ENCODE measurements around the gene TCP11L1. TPM values are rescaled to one million over a fixed set of nuclear protein-coding genes. Genes with fewer than 3 reads are reported as not detected.

TCP11L1 gene
- total and polyA plus RNA-seq, 2 donors (not counting 1 experiment from before 2014, with no cell fraction given): 24.1 to 30.2 TPM

- Histone ChIP-seq H3K79me2 (ENCODE audit: control insufficient read depth, insufficient read depth, low read length) (peaks cover 3% of the 10 kb centered on the region), H2AFZ (ENCODE audit: low read length) (no peak overlapping the region), H3K27me3 (ENCODE audit: control insufficient read depth, insufficient read depth, low read length) (no peaks in the 10 kb centered on the region), H3K9me3 (ENCODE audit: control insufficient read depth, insufficient read depth, low read depth, low read length) (no peaks in the 10 kb centered on the region), H3K27ac (ENCODE audit: insufficient read depth, low read length) (no peak overlapping the region), H3K4me3 (replicated peaks in 1 of 4; ENCODE audit: control extremely low read depth in 1 of 4, insufficient read depth in 1 of 4, low read depth in 3 of 4, low read length in 4 of 4) (no peak overlapping the region), H4K20me1 (ENCODE audit: control insufficient read depth, extremely low read depth, insufficient read depth, low read length) (no peaks in the 10 kb centered on the region), H3K4me2 (ENCODE audit: extremely low read depth, insufficient read depth, low read length) (no peak overlapping the region), H3K4me1 (ENCODE audit: control insufficient read depth, extremely low read depth, insufficient read depth, low read length) (no peaks in the 10 kb centered on the region), H3K9ac (ENCODE audit: insufficient read depth, low read length) (no peak overlapping the region), H3K36me3 (ENCODE audit: control insufficient read depth, insufficient read depth, low read length) (no peaks in the 10 kb centered on the region)
- TF ChIP-seq EZH2 (IDR thresholded peaks at IDR 0.05; ENCODE audit: low read length, missing control alignments) (no peak), CTCF (conservative IDR thresholded peaks at IDR 0.05 in 1 of 2, IDR thresholded peaks at IDR 0.05 in 1 of 2; ENCODE audit: low read depth in 1 of 2, low read length in 2 of 2) (no peak)
- no peak for DNase-seq (ENCODE audit: low read depth in 2 of 2)
Measured at GRCh38 chr11:33018840-33019239, 20.5 kb upstream of the TCP11L1 start.

DNA sequence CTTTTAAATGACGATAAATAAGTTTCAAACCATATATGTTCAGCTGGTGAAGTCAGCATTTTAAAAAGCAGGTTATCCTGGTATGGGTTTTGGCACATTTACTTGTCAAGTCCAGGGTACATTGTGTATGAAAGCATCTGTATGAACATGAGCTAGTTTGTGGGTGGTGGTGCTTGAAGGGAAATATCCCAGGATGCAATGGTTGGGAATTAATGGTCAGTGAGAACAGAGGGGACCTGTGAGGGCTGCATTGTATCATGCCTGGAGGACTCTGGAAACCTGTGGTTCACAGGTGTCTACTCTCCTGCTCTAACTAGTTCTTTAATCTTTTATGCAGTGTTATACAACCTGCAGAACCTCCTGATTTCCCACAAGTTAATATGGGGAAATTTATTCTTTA is 17.9 kb upstream of the TCP11L1 start:
- Histone ChIP-seq H3K4me3 (replicated peaks in 1 of 4; ENCODE audit: control extremely low read depth in 1 of 4, insufficient read depth in 1 of 4, low read depth in 3 of 4, low read length in 4 of 4) (no peak overlapping the region), H3K27me3 (ENCODE audit: control insufficient read depth, insufficient read depth, low read length) (no peaks in the 10 kb centered on the region), H2AFZ (ENCODE audit: low read length) (no peak overlapping the region), H3K79me2 (ENCODE audit: control insufficient read depth, insufficient read depth, low read length) (peaks cover 3% of the 10 kb centered on the region), H3K9me3 (ENCODE audit: control insufficient read depth, insufficient read depth, low read depth, low read length) (no peaks in the 10 kb centered on the region), H3K27ac (ENCODE audit: insufficient read depth, low read length) (no peak overlapping the region), H3K4me2 (ENCODE audit: extremely low read depth, insufficient read depth, low read length) (no peak overlapping the region), H3K9ac (ENCODE audit: insufficient read depth, low read length) (no peak overlapping the region), H3K4me1 (ENCODE audit: control insufficient read depth, extremely low read depth, insufficient read depth, low read length) (no peaks in the 10 kb centered on the region), H4K20me1 (ENCODE audit: control insufficient read depth, extremely low read depth, insufficient read depth, low read length) (no peaks in the 10 kb centered on the region), H3K36me3 (ENCODE audit: control insufficient read depth, insufficient read depth, low read length) (no peaks in the 10 kb centered on the region)
- no peak for TF ChIP-seq CTCF (conservative IDR thresholded peaks at IDR 0.05 in 1 of 2, IDR thresholded peaks at IDR 0.05 in 1 of 2; ENCODE audit: low read depth in 1 of 2, low read length in 2 of 2)
- TF ChIP-seq EZH2 (IDR thresholded peaks at IDR 0.05; ENCODE audit: low read length, missing control alignments): no peak
- DNase-seq (ENCODE audit: low read depth in 2 of 2): no peak

GRCh38 chr11:33021937-33022336 is 17.4 kb upstream of the TCP11L1 start:
- no peak for TF ChIP-seq CTCF (conservative IDR thresholded peaks at IDR 0.05 in 1 of 2, IDR thresholded peaks at IDR 0.05 in 1 of 2; ENCODE audit: low read depth in 1 of 2, low read length in 2 of 2)
- no peak for TF ChIP-seq EZH2 (IDR thresholded peaks at IDR 0.05; ENCODE audit: low read length, missing control alignments)
- Histone ChIP-seq H3K9ac (ENCODE audit: insufficient read depth, low read length) (no peak overlapping the region), H3K27ac (ENCODE audit: insufficient read depth, low read length) (no peak overlapping the region), H3K4me1 (ENCODE audit: control insufficient read depth, extremely low read depth, insufficient read depth, low read length) (no peaks in the 10 kb centered on the region), H3K36me3 (ENCODE audit: control insufficient read depth, insufficient read depth, low read length) (no peaks in the 10 kb centered on the region), H3K27me3 (ENCODE audit: control insufficient read depth, insufficient read depth, low read length) (no peaks in the 10 kb centered on the region), H3K4me3 (replicated peaks in 1 of 4; ENCODE audit: control extremely low read depth in 1 of 4, insufficient read depth in 1 of 4, low read depth in 3 of 4, low read length in 4 of 4) (no peak overlapping the region), H2AFZ (ENCODE audit: low read length) (no peak overlapping the region), H3K4me2 (ENCODE audit: extremely low read depth, insufficient read depth, low read length) (no peak overlapping the region), H3K79me2 (ENCODE audit: control insufficient read depth, insufficient read depth, low read length) (peaks cover 3% of the 10 kb centered on the region), H3K9me3 (ENCODE audit: control insufficient read depth, insufficient read depth, low read depth, low read length) (no peaks in the 10 kb centered on the region), H4K20me1 (ENCODE audit: control insufficient read depth, extremely low read depth, insufficient read depth, low read length) (no peaks in the 10 kb centered on the region)
- no peak for DNase-seq (ENCODE audit: low read depth in 2 of 2)
